ENCODE measurements around the gene NELL1. TPM values are rescaled to one million over a fixed set of nuclear protein-coding genes. Genes with fewer than 3 reads are reported as not detected.
A peak's percentile ranks its signal among the peaks of the same experiment; 100 is the strongest.

NELL1 gene
- total and polyA plus RNA-seq, 2 donors from 2014 or later = 0.31 to 14.8 TPM

GRCh38 chr11:21470521-21470920 is 801.1 kb downstream of the NELL1 start:
- no peak for FAIRE-seq
- H3K4me3 ChIP-seq (ENCODE audit: low read length in 3 of 3) = no peak overlapping the region
- intact Hi-C loops (cut with DNase I) = no loop called here

DNA sequence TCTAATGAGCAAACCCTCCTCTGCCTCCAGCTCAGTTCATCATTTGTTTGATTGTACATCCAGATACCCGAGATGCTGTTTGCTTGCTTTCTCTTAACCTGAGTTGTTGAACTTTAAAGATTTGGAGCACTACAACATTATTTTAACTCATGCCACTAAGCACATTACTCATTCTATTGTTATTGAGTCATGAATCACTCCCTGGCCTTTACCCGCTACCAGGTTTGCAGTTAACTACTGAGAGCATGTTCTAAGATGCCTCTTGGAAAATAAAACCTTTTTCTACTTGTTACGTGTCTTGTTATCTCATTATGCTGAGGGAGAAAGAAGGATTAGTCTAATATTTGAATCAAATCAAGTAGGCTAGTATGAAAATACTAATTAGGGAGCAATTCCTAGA is 802.9 kb downstream of the NELL1 start:
- Histone ChIP-seq H3K27me3 (ENCODE audit: control insufficient read depth, insufficient read depth, low read length) (no peaks in the 10 kb centered on the region), H3K27ac (ENCODE audit: low read depth in 2 of 2, low read length in 2 of 2) (no peak overlapping the region), H3K4me3 (ENCODE audit: low read length in 3 of 3) (no peak overlapping the region), H3K36me3 (ENCODE audit: control insufficient read depth in 2 of 3, insufficient read depth in 3 of 3, low read length in 3 of 3) (no peaks in the 10 kb centered on the region), H3K9ac (ENCODE audit: low read length in 3 of 3) (no peak overlapping the region), H3K4me1 (ENCODE audit: control insufficient read depth in 2 of 3, insufficient read depth in 2 of 3, low read depth in 1 of 3, low read length in 3 of 3) (peaks cover 0 to 4% (median 0%) of the 10 kb centered on the region in 3 donors), H3K9me3 (ENCODE audit: control insufficient read depth in 2 of 3, insufficient read depth in 1 of 3, low read length in 3 of 3) (no peaks in the 10 kb centered on the region)
- intact Hi-C loops (cut with DNase I) = no loop called here
- no peak for FAIRE-seq
- TF ChIP-seq CTCF (IDR thresholded peaks at IDR 0.05; ENCODE audit: borderline replicate concordance, extremely low read depth, insufficient read depth) = no peak
- peak in 2 of 5 donors; percentile 25 to 35 for DNase-seq

More at GRCh38 chr11:21470521-21470920, 801.1 kb downstream of the NELL1 start:
- Histone ChIP-seq H3K36me3 (ENCODE audit: control insufficient read depth in 2 of 3, insufficient read depth in 3 of 3, low read length in 3 of 3) (no peaks in the 10 kb centered on the region), H3K4me1 (ENCODE audit: control insufficient read depth in 2 of 3, insufficient read depth in 2 of 3, low read depth in 1 of 3, low read length in 3 of 3) (peaks cover 0 to 4% (median 0%) of the 10 kb centered on the region in 3 donors), H3K9me3 (ENCODE audit: control insufficient read depth in 2 of 3, insufficient read depth in 1 of 3, low read length in 3 of 3) (no peaks in the 10 kb centered on the region), H3K9ac (ENCODE audit: low read length in 3 of 3) (no peak overlapping the region), H3K27me3 (ENCODE audit: control insufficient read depth, insufficient read depth, low read length) (no peaks in the 10 kb centered on the region), H3K27ac (ENCODE audit: low read depth in 2 of 2, low read length in 2 of 2) (no peak overlapping the region)
- no peak for TF ChIP-seq CTCF (IDR thresholded peaks at IDR 0.05; ENCODE audit: borderline replicate concordance, extremely low read depth, insufficient read depth)
- DNase-seq = no peak

DNA sequence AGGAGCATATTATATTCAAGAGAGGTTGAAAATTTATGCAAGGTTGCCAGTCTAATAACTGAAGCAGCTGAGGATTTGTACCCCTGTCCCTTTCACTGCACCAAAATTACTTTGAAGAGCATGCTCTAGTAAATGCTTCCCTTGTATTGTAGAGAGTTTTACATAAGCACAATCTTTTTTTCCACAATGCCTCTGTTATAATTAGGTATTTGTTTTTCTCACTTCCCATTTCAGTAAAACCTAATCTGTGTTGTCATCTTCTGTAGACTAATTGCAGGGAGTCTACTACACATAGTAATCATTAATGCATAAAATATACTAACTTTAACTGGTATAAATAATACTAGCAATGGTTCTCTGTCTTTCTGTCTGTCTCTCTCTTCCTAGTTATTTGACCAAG is 805.1 kb downstream of the NELL1 start:
- H3K9ac ChIP-seq (ENCODE audit: low read length in 3 of 3) = no peak overlapping the region
- no peak for FAIRE-seq
- no peaks in the 10 kb centered on the region for H3K36me3 ChIP-seq (ENCODE audit: control insufficient read depth in 2 of 3, insufficient read depth in 3 of 3, low read length in 3 of 3)
- intact Hi-C loops (cut with DNase I) = no loop called here
- H3K27me3 ChIP-seq (ENCODE audit: control insufficient read depth, insufficient read depth, low read length) = no peaks in the 10 kb centered on the region
- H3K4me3 ChIP-seq (ENCODE audit: low read length in 3 of 3) = no peak overlapping the region
- H3K27ac ChIP-seq (ENCODE audit: low read depth in 2 of 2, low read length in 2 of 2) = no peak overlapping the region
- TF ChIP-seq CTCF (IDR thresholded peaks at IDR 0.05; ENCODE audit: borderline replicate concordance, extremely low read depth, insufficient read depth) = no peak
- no peaks in the 10 kb centered on the region for H3K9me3 ChIP-seq (ENCODE audit: control insufficient read depth in 2 of 3, insufficient read depth in 1 of 3, low read length in 3 of 3)
- H3K4me1 ChIP-seq (ENCODE audit: control insufficient read depth in 2 of 3, insufficient read depth in 2 of 3, low read depth in 1 of 3, low read length in 3 of 3) = peaks cover 0 to 4% (median 0%) of the 10 kb centered on the region in 3 donors
- no peak for DNase-seq

GRCh38 chr11:21475276-21475675 is 805.9 kb downstream of the NELL1 start:
- no peak overlapping the region for H3K27ac ChIP-seq (ENCODE audit: low read depth in 2 of 2, low read length in 2 of 2)
- H3K27me3 ChIP-seq (ENCODE audit: control insufficient read depth, insufficient read depth, low read length) = no peaks in the 10 kb centered on the region
- intact Hi-C loops (cut with DNase I) = no loop called here
- FAIRE-seq (no peak), DNase-seq (no peak)
- TF ChIP-seq CTCF (IDR thresholded peaks at IDR 0.05; ENCODE audit: borderline replicate concordance, extremely low read depth, insufficient read depth) = no peak
- no peaks in the 10 kb centered on the region for H3K9me3 ChIP-seq (ENCODE audit: control insufficient read depth in 2 of 3, insufficient read depth in 1 of 3, low read length in 3 of 3)
- H3K9ac ChIP-seq (ENCODE audit: low read length in 3 of 3) = no peak overlapping the region
- no peak overlapping the region for H3K4me3 ChIP-seq (ENCODE audit: low read length in 3 of 3)
- no peaks in the 10 kb centered on the region for H3K36me3 ChIP-seq (ENCODE audit: control insufficient read depth in 2 of 3, insufficient read depth in 3 of 3, low read length in 3 of 3)
- peaks cover 0 to 4% (median 0%) of the 10 kb centered on the region in 3 donors for H3K4me1 ChIP-seq (ENCODE audit: control insufficient read depth in 2 of 3, insufficient read depth in 2 of 3, low read depth in 1 of 3, low read length in 3 of 3)

All from kidney (tissue), 14 donors.